ENCODE data around the gene ADGRA1.
"Not testable (repeated sequence)": the region's sequence is repeated elsewhere in the genome, so short reads cannot be mapped to it uniquely, and the experiment has no call there.

Gene ADGRA1

GRCh38 chr10:133087679-133088178 is at the start of gene ADGRA1:
ADGRA1 (plus strand) TSS chr10:133087924; CDS start chr10:133088910, 986 bp downstream.
- no peak for DNase-seq (ENCODE audit: low spot score)

- no peak for DNase-seq (ENCODE audit: low spot score)
Observed at GRCh38 chr10:133038036-133038823, 49.5 kb upstream of the ADGRA1 start.

- no peak for DNase-seq (ENCODE audit: low spot score)
Observed at GRCh38 chr10:133039107-133039802, 48.5 kb upstream of the ADGRA1 start.

- no peak for DNase-seq (ENCODE audit: low spot score)
Observed at GRCh38 chr10:133039803-133040165, 47.9 kb upstream of the ADGRA1 start.

GRCh38 chr10:133040198-133040597 is 47.5 kb upstream of the ADGRA1 start:
- no peak for DNase-seq (ENCODE audit: low spot score)

- DNase-seq (ENCODE audit: low spot score), result no peak
Observed at GRCh38 chr10:133041101-133041500, 46.6 kb upstream of the ADGRA1 start.

GRCh38 chr10:133042061-133042460 is 45.7 kb upstream of the ADGRA1 start:
- no peak for DNase-seq (ENCODE audit: low spot score)

GRCh38 chr10:133042816-133043215 is 44.9 kb upstream of the ADGRA1 start:
- no peak for DNase-seq (ENCODE audit: low spot score)

GRCh38 chr10:133043541-133044225 is 44.0 kb upstream of the ADGRA1 start:
- no peak for DNase-seq (ENCODE audit: low spot score)

- DNase-seq (ENCODE audit: low spot score), result no peak
Observed at GRCh38 chr10:133044401-133044811, 43.3 kb upstream of the ADGRA1 start.

GRCh38 chr10:133045556-133046389 is 42.0 kb upstream of the ADGRA1 start:
- no peak for DNase-seq (ENCODE audit: low spot score)

GRCh38 chr10:133046390-133046765 is 41.3 kb upstream of the ADGRA1 start:
- DNase-seq (ENCODE audit: low spot score), result no peak

GRCh38 chr10:133047526-133048123 is 40.1 kb upstream of the ADGRA1 start:
- DNase-seq (ENCODE audit: low spot score), result no peak

GRCh38 chr10:133048266-133048665 is 39.5 kb upstream of the ADGRA1 start:
- no peak for DNase-seq (ENCODE audit: low spot score)

GRCh38 chr10:133048926-133049325 is 38.8 kb upstream of the ADGRA1 start:
- no peak for DNase-seq (ENCODE audit: low spot score)

- DNase-seq (ENCODE audit: low spot score), result no peak
Observed at GRCh38 chr10:133049639-133050038, 38.1 kb upstream of the ADGRA1 start.

- no peak for DNase-seq (ENCODE audit: low spot score)
Observed at GRCh38 chr10:133050371-133050770, 37.4 kb upstream of the ADGRA1 start.

- DNase-seq (ENCODE audit: low spot score), result no peak
Observed at GRCh38 chr10:133052076-133052475, 35.6 kb upstream of the ADGRA1 start.

- DNase-seq (ENCODE audit: low spot score), result not testable (repeated sequence)
Observed at GRCh38 chr10:133053527-133054133, 34.1 kb upstream of the ADGRA1 start.

GRCh38 chr10:133055470-133055869 is 32.3 kb upstream of the ADGRA1 start:
- DNase-seq (ENCODE audit: low spot score), result no peak

GRCh38 chr10:133056001-133056400 is 31.7 kb upstream of the ADGRA1 start:
- no peak for DNase-seq (ENCODE audit: low spot score)

Data from SW480 (cell line).